ENCODE results near the gene RAD51B. TPM values are rescaled to one million over a fixed set of nuclear protein-coding genes. Genes with fewer than 3 reads are reported as not detected.

The RAD51B gene
- total and polyA plus RNA-seq, 9 of the 15 experiments (the other 6 are each of a cell fraction or from before 2014, with no cell fraction given) = 8.5 to 17.3 (median 11.3) TPM

GRCh38 chr14:68757618-68758081, 938.1 kb downstream of the RAD51B start:
- Histone ChIP-seq H3K4me3 (no peak overlapping the region), H3K9ac (ENCODE audit: insufficient read depth in 1 of 2, low read depth in 2 of 2, low read length in 2 of 2) (peak overlapping the region; percentile 37 to 59; a peak in 2 of 4 replicates), H2AFZ (ENCODE audit: low read depth, low read length) (peak overlapping the region; percentile 91), H3K79me2 (ENCODE audit: control insufficient read depth, insufficient read depth, low read length) (no peaks in the 10 kb centered on the region), H3K36me3 (ENCODE audit: control insufficient read depth, insufficient read depth, low read length) (no peaks in the 10 kb centered on the region), H4K20me1 (replicated peaks; ENCODE audit: control insufficient read depth, insufficient read depth, low read length) (no peaks in the 10 kb centered on the region), H3K9me3 (replicated peaks; ENCODE audit: control insufficient read depth, insufficient read depth, low read depth, low read length) (no peaks in the 10 kb centered on the region), H3K27me3 (ENCODE audit: control insufficient read depth in 2 of 2, insufficient read depth in 2 of 2, low read length in 2 of 2) (no peaks in the 10 kb centered on the region), H3K4me1 (replicated peaks in 1 of 2; ENCODE audit: control insufficient read depth in 2 of 2, insufficient read depth in 2 of 2, low read length in 2 of 2) (peaks cover 31 to 66% of the 10 kb centered on the region in 2 experiments), H3K27ac (ENCODE audit: extremely low read depth, low read depth, low read length) (peak overlapping the region; percentile 78), H3K9me1 (ENCODE audit: control insufficient read depth, insufficient read depth, low read length) (no peaks in the 10 kb centered on the region), H3K4me2 (ENCODE audit: insufficient read depth, low read length) (peak overlapping the region; percentile 74)
- WGBS (ENCODE audit: insufficient coverage, low coverage, missing lambda C conversion rate) = 7% methylated on average over 4 of the region's 4 CpGs
- peak; percentile 73 for FAIRE-seq
- BruUV-seq (replicated peaks) = no TSS peak
- ChIA-PET POLR2A (interaction anchor here (0.6 to 1.5 kb wide), 4 partner anchors 8 to 21 kb away, joined by 3 to 7 read pairs (median 4); no protein-coding TSS in a partner anchor), CTCF (ENCODE audit: low intra/inter-chr PET ratio) (no interaction called here)
- ATAC-seq = peak; percentile 69
- in situ Hi-C loops (cut with MboI) (loop anchor here (5.0 kb wide), 1 partner anchor 35 kb away; no protein-coding TSS in a partner anchor), intact Hi-C loops (cut with micrococcal nuclease) (loop anchor here (5.0 kb wide), 1 partner anchor 40 kb away; no protein-coding TSS in a partner anchor)
- peak; percentile 34 to 69 (median 37) for DNase-seq (ENCODE audit: extremely low read depth in 1 of 4, low spot score in 3 of 4)
- TF ChIP-seq E2F1 (CRISPR knock-in tag; IDR thresholded peaks at IDR 0.05) = no peak
- peak in 1 of 2 experiments; percentile 19; a peak in 1 of 4 replicates for TF ChIP-seq MNT (conservative IDR thresholded peaks at IDR 0.05)
- no peak for TF ChIP-seq THAP7 (CRISPR knock-in tag; IDR thresholded peaks at IDR 0.05)
- TF ChIP-seq E2F4 (CRISPR knock-in tag; IDR thresholded peaks at IDR 0.05; ENCODE audit: low read depth) = no peak
- TF ChIP-seq ETS2 (tag; IDR thresholded peaks at IDR 0.05; ENCODE audit: borderline replicate concordance, poor library complexity, severe bottlenecking) = no peak
- TF ChIP-seq ZC3H8 (IDR thresholded peaks at IDR 0.05) = no peak
- no peak for TF ChIP-seq SMAD1 (IDR thresholded peaks at IDR 0.05; ENCODE audit: low read depth, low read length, partially characterized antibody)
- no peak for TF ChIP-seq AFF1 (IDR thresholded peaks at IDR 0.05; ENCODE audit: low read depth in 1 of 2, partially characterized antibody in 2 of 2)
- no peak for TF ChIP-seq CSDE1 (IDR thresholded peaks at IDR 0.05)
- no peak for TF ChIP-seq HINFP (tag; conservative IDR thresholded peaks at IDR 0.05; ENCODE audit: low read depth)

Data from K562 (cell line).